CD4-positive, alpha-beta T cell treated with Interleukin-6 for 4 hours (primary cell): ENCODE results near the gene CRMP1.
"Not testable (repeated sequence)": the region's sequence is repeated elsewhere in the genome, so short reads cannot be mapped to it uniquely, and the experiment has no call there.

Source experiments
- DNase-seq: peaks from one replicate; pipeline ENCODE4 v3.0.0-alpha.2; 2020; ENCODE audit warnings: mixed read lengths

The CRMP1 gene

GRCh38 chr4:5816851-5817375 is 76.0 kb downstream of the CRMP1 start:
- no peak for DNase-seq

- no peak for DNase-seq
These were observed 76.8 kb downstream of the CRMP1 start for GRCh38 chr4:5816101-5816500.

GRCh38 chr4:5815641-5816040 is 77.2 kb downstream of the CRMP1 start:
- no peak for DNase-seq

DNA sequence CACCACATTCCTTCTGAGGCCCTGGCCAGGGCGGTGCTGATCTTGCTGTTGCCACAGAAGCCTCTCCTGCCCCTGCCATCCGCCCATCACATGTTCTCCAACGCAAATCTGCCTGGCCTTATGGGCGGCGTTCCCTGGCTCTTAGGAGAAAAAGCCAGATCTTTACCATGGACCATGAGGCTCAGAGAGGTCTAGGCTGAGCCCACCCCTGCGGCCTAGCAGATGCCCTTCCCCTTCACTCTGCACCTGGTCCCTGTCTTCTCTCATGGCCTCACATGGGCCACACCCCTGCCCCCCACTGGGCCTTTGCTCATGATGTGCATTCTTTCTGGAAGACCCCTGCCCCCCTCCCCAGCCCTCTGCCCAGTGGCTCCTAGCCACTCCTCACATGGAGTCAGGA is 78.5 kb downstream of the CRMP1 start:
- DNase-seq = no peak

- DNase-seq = no peak
These were observed 79.0 kb downstream of the CRMP1 start for GRCh38 chr4:5813882-5814255.

GRCh38 chr4:5812506-5813229 is 80.2 kb downstream of the CRMP1 start:
- DNase-seq = no peak

DNA sequence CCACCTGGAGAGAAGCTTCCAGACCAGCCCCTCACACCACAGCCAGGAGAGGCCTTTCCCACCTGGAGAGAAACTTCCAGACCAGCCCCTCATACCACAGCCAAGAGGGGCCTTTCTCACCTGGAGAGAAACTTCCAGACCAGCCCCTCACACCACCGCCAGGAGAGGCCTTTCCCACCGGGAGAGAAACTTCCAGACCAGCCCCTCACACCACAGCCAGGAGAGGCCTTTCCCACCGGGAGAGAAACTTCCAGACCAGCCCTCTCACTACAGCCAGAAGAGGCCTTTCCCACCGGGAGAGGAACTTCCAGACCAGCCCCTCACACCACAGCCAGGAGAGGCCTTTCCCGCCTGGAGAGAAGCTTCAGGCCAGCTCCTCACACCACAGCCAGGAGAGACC is 80.8 kb downstream of the CRMP1 start:
- DNase-seq = not testable (repeated sequence)

DNA sequence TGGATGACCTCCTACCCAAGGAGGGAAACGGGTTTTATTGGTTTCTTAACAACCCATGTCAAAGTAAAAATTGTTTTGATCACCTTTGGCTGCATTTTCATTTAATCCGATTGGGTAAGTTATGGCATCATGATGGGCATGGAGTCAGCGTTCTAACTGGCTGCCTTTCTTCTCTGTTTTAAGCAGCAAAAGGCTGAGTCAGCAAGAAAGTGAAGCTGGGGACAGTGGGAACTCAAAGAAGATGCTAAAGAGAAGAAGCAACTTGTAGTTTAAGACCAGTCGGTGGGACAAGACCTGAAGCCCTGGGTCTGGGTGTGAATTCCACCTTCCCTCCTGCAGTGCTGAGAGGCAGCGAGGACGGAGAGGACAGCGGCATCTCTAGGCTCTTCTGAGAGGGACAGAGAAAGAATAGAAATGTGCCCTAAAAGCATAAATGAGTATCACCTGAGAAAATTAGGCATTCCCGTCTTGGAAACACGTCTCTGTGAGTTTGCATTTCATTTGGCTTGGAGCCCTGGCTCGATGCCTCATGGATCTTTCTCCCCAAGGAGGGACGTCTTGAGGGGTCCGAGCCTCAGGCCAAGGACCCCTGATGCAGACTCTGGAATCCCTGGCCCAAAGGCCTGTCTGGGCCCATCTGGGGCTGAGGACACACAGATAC is 82.0 kb downstream of the CRMP1 start:
- DNase-seq = no peak

- DNase-seq = no peak
These were observed 82.7 kb downstream of the CRMP1 start for GRCh38 chr4:5810151-5810550.

DNA sequence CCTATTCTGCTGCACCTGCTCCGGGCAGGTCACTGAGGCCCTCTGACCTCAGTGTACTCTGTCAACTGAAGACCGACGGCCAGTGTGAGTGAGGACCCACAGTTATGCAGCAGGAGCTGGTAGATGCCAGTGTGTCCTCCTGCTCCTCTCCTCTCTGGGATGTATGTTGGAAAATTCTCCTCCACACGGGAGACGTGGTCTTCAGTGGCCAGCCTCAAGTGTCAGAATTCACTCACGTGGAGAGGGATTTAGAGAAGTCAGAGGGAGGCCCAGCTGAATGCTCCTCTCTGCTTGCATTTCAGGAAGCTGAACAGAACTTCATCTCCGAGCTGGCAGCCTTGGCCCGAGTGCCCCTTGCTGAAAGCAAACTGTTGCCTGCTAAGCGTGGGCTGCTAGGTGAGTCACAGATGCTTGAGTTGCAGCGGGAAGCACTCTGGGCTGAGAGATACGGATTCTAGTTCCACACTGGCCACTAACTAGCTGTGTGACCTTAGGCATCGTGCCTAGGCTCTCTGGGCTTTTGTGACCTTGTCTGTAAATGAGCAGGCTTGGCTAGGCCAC is 83.6 kb downstream of the CRMP1 start:
- DNase-seq = no peak

DNA sequence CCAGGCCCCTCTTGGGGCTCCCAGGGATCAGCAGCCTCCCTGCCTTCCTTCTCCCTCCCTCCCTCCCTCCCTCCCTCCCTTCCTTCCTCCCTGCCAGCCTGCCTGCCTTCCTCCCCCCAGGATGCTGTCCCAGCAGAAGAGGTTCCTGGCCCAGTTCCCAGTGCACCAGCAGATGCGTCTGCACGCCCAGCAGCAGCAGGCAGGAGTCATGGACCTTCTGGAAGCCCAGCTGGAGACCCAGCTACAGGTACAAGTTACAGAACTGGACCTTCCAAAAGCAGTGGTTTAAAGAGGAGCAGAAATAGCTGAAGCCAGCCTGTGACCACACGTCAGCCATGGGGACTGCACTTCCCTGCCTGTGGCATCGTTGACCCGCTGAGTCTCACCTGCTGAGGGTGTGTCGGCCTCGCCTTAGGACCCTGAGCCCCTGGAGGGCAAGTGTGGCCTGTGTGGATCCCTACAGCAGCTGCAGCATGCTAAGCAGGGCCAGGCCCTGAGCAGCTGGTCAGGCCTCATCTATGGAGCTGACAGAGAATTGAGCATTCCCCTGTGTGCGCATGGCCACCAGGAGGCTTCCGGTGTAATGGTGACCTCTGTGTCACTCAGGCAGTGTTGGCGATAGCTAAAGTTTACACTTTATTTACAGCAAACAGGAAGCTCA is 84.7 kb downstream of the CRMP1 start:
- DNase-seq = no peak

DNA sequence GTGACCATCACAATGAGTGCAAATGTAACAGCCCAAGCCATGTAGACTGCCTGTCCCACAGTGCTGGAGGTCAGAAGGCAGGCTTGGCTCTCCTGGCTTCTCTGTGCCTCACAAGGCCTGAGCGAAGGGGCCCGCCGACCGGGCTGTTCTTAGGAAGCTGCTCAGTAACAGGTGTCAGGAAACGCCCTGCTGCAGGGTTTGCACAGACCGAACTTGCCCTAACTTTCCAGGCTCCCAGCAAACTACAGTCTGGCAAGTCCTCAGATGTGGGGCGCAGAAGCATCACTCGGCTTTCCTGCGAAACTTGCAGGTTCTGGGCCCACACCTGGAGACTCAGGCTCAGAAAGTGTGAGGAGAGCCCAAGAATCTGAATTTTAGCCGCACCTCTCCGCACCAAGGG is 87.6 kb downstream of the CRMP1 start:
- no peak for DNase-seq

DNA sequence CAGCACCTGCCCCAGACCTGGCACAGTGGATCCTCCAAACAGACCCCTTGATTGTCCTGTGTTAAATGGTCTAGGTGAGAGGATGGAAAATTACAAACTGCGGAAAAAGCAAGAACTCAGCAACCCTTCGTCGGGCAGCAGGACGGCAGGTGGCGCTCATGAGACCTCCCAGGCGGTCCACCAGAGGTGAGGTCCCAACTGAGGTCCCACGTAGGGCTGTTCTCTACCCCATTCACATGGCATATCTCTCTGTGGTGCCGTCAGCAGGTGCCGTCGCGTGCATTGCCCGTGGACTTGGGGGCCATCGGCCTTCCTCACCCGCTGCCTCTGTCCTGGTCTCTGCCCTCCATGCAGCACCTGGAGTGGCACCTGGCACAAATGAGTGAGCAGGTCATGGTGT is 88.2 kb downstream of the CRMP1 start:
- DNase-seq = no peak

GRCh38 chr4:5802565-5802964 is 90.3 kb downstream of the CRMP1 start:
- no peak for DNase-seq

GRCh38 chr4:5801696-5802095 is 91.2 kb downstream of the CRMP1 start:
- DNase-seq = no peak

- DNase-seq = no peak
These were observed 92.4 kb downstream of the CRMP1 start for GRCh38 chr4:5800496-5800895.

DNA sequence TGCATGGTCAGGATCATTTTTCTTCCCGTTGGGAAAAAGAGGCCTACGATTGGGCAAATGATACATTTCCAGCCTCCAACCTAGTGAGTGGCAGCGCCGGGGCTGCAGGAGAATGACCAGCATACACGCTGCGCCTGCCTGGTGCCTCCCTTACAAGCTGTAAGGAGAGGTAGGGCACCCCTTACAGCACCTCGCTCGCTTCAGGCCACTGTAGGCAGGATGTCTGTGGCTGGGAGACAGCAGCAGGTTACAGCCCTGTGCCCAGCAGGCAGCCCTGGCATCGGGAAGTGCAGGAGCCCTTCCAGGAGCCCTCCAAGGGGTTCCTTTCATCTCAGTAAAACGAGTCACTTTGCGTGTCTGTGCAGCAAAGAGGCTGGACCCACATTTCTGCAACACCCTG is 93.5 kb downstream of the CRMP1 start:
- no peak for DNase-seq

DNA sequence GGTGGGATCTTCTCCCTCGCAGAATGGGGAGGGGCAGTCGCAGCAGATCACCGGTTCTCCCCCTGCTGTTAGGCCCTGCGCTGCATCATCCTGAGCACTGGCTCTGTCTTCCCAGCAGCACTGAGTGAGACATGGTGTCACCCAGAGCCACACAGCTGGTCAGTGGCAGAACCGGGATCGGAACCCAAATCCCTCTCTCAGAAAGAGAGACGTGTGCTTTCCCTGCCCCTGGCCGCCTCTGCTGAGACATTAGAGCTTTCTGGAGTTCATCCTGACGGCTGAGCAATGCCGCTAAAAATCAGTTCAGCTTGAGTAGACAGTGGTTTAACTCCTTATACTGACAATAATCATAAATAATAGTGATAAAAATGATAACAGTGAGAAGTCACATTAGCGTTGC is 93.9 kb downstream of the CRMP1 start:
- no peak for DNase-seq

DNA sequence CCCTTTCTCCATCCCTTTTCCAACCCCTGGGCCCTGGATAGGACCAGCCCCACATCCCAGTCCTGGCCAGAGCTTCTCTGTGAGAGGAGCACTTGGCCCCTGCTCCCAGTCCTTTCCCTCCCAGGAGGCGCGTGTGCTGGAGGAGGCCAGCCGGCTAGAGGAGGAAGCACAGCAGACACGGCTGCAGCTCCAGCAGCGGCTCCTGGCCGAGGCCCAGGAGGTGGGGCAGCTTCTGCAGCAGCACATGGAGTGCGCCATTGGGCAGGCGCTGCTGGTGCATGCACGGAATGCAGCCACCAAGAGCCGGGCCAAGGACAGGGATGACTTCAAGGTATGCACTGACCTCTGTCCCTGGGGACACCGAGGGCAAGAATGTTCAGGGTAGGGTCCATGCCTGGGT is 94.4 kb downstream of the CRMP1 start:
- no peak for DNase-seq

GRCh38 chr4:5797866-5798265 is 95.0 kb downstream of the CRMP1 start:
- DNase-seq = no peak

GRCh38 chr4:5796976-5797375 is 95.9 kb downstream of the CRMP1 start:
- DNase-seq = no peak

DNA sequence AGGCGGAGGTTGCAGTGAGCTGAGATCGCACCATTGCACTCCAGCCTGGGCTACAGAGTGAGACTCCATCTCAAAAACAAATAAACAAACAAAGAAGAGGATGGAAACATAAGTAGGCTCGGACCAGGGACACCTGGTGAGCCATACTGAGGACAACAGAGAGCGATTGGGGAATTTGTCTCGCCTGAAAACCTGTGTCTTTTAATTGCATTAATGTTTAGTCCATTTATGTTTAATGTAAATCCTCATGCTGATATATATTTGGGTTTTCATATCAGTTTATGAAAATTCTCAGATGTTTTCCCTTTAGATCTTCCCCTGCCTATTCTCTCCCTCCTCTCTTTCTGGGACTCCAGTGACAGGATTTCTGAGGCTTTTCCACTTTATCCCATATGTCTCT is 97.3 kb downstream of the CRMP1 start:
- no peak for DNase-seq

DNA sequence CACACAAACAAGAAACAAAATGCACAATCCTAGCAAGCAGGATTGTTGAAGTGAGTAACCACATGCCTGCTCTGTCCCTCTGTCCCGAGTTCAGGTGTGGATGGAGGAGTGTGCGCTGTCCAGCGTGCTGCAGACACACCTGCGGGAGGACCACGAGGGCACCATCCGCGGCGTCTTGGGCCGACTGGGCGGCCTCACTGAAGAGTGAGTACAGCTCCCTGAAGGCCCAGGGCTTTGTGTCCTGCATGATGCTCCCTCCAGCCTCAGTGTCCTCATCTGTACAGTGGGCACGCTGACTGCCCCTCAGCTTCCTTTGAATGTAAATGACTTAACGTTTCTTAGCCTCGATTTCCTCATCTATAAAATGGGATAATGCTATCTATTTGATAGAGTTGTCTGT is 99.4 kb downstream of the CRMP1 start:
- DNase-seq = no peak

DNA sequence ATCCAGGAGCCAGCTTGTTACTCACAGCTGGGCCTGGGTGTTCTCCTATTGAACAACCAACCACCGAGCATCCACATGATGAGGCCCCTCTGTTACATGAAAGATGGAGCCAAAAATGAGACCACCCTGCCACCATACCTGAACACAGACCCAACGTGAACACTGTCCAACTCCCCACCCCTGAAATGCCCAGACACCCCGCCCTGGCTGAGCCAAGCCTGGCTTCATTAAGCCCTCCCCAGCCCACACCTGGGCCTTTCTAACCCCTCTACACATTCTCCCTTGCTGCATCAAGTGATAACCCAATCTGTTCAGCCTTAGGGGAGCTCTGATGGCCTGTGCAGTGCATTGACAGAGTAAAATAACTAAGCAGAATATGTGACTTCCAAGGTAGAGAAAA is 101.2 kb downstream of the CRMP1 start:
- DNase-seq = no peak
